B cell (primary cell): Measurements from ENCODE around the gene FXYD1. TPM values are rescaled to one million over a fixed set of nuclear protein-coding genes. Genes with fewer than 3 reads are reported as not detected.

Experiments used
- ATAC-seq: fragments of 200-7000 bp; cut with Tn5 transposase; one replicate; pipeline ENCODE4 v1.10.0; 2021; ENCODE audit warnings: low read depth, mild to moderate bottlenecking, moderate number of reproducible peaks, moderate library complexity
- CTCF ChIA-PET: fragments of 350-600 bp; sonication (Branson Sonifier 250); formaldehyde crosslinking; loops from one replicate; lab custom pipeline; 2021; ENCODE audit warnings: antibody characterized with exemption, inconsistent platforms; lab: Charles Lee
- POLR2A ChIA-PET: fragments of 350-600 bp; sonication (Branson Sonifier 250); formaldehyde crosslinking; loops from one replicate; lab custom pipeline; 2021; ENCODE audit warnings: antibody characterized with exemption; lab: Charles Lee
- DNase-seq: peaks from one replicate; pipeline ENCODE4 v3.0.0; 2013
- H2AFZ ChIP-seq: 2 replicates; pipeline ENCODE4 v1.6.1; 2012; ENCODE audit warnings: mild to moderate bottlenecking, low read depth, low read length; ENCODE audit not compliant: insufficient read depth, poor library complexity, severe bottlenecking
- H3K27ac ChIP-seq, 2 donors: 1 replicate in 1 of 2; 2 replicates in 1 of 2; pipeline ENCODE4 v1.5.1; 2012 to 2013; ENCODE audit warnings: low read length in 2 of 2, mild to moderate bottlenecking in 2 of 2, moderate library complexity in 1 of 2
- H3K27me3 ChIP-seq, 4 experiments: fragments of 200-600 bp in 1 of 4; sonication (generic) in 1 of 4; replicated peaks in 1 of 4; 1 replicate in 2 of 4; 2 replicates in 2 of 4; pipeline versions ENCODE4 v1.6.1 to v1.7.0; 2013 to 2016; ENCODE audit warnings: low read length in 3 of 4, mild to moderate bottlenecking in 2 of 4, mixed read lengths in 1 of 4, moderate library complexity in 1 of 4; ENCODE audit not compliant: insufficient read depth in 4 of 4, control insufficient read depth in 3 of 4; ENCODE audit errors: control extremely low read depth in 1 of 4
- H3K36me3 ChIP-seq, 2 experiments: replicated peaks in 1 of 2; 1 replicate in 1 of 2; 2 replicates in 1 of 2; pipeline versions ENCODE4 v1.6.1 to v1.7.1; 2013; ENCODE audit warnings: low read length in 1 of 2; ENCODE audit not compliant: insufficient read depth in 2 of 2, control insufficient read depth in 1 of 2; ENCODE audit errors: control extremely low read depth in 1 of 2, extremely low read depth in 1 of 2
- H3K4me1 ChIP-seq, 2 donors: fragments of 200-600 bp in 1 of 2; sonication (generic) in 1 of 2; 1 replicate in 1 of 2; 2 replicates in 1 of 2; pipeline versions ENCODE4 v1.5.1 to v1.6.1; 2013 to 2017; ENCODE audit warnings: low read length in 2 of 2; ENCODE audit not compliant: control insufficient read depth in 2 of 2, insufficient read depth in 2 of 2
- H3K4me2 ChIP-seq: replicated peaks from 2 replicates; pipeline ENCODE3; 2012; ENCODE audit warnings: mild to moderate bottlenecking, low read depth, low read length; ENCODE audit not compliant: poor library complexity, severe bottlenecking
- H3K4me3 ChIP-seq, 5 experiments: fragments of 200-600 bp in 1 of 5; sonication (generic) in 1 of 5; 1 replicate in 3 of 5; 2 replicates in 2 of 5; pipeline versions ENCODE4 v1.5.1 to v1.7.0; 2011 to 2016; ENCODE audit warnings: low read length in 4 of 5, mild to moderate bottlenecking in 4 of 5, low read depth in 2 of 5, control low read depth in 1 of 5, moderate library complexity in 1 of 5; ENCODE audit not compliant: insufficient read depth in 1 of 5; ENCODE audit errors: control extremely low read depth in 1 of 5, extremely low read depth in 1 of 5
- H3K79me2 ChIP-seq: fragments of 200-600 bp; sonication (generic); one replicate; pipeline ENCODE4 v1.6.0; 2016; ENCODE audit warnings: low read length; ENCODE audit not compliant: control insufficient read depth, insufficient read depth
- H3K9ac ChIP-seq: fragments of 200-600 bp; sonication (generic); 2 replicates; pipeline ENCODE4 v1.6.1; 2017; ENCODE audit warnings: mild to moderate bottlenecking, low read length, moderate library complexity
- H3K9me3 ChIP-seq, 3 donors: one replicate each; pipeline versions ENCODE4 v1.6.1 to v1.7.1; 2013; ENCODE audit warnings: low read length in 2 of 3; ENCODE audit not compliant: control insufficient read depth in 2 of 3, insufficient read depth in 1 of 3; ENCODE audit errors: control extremely low read depth in 1 of 3
- H4K20me1 ChIP-seq: 2 replicates; pipeline ENCODE4 v1.6.0; 2012; ENCODE audit warnings: mild to moderate bottlenecking, low read length; ENCODE audit not compliant: insufficient read depth, control insufficient read depth, poor library complexity, severe bottlenecking
- H3K27ac Mint-ChIP-seq: one replicate; pipeline ENCODE4 v1.8.0; 2021; ENCODE audit warnings: mixed read lengths
- H3K27me3 Mint-ChIP-seq: one replicate; pipeline ENCODE4 v1.8.0; 2021; ENCODE audit warnings: mixed read lengths
- H3K4me1 Mint-ChIP-seq: one replicate; pipeline ENCODE4 v1.8.0; 2021; ENCODE audit warnings: mixed read lengths
- H3K4me3 Mint-ChIP-seq: one replicate; pipeline ENCODE4 v1.8.0; 2021; ENCODE audit warnings: mixed read lengths
- H3K9me3 Mint-ChIP-seq: one replicate; pipeline ENCODE4 v1.8.0; 2022; ENCODE audit warnings: mixed read lengths; ENCODE audit not compliant: insufficient read depth
- CTCF ChIP-seq: fragments of 200-600 bp; IDR thresholded peaks from one replicate; pipeline ENCODE4 v1.8.0; 2022; ENCODE audit warnings: antibody characterized with exemption, mild to moderate bottlenecking
- EZH2 ChIP-seq: IDR thresholded peaks from 2 replicates; pipeline ENCODE4 v1.6.1; 2012; ENCODE audit warnings: borderline replicate concordance, low read depth, mild to moderate bottlenecking, moderate library complexity, low read length; ENCODE audit not compliant: insufficient read depth, poor library complexity, severe bottlenecking
- WGBS: methylation state at CpG from one replicate; pipeline ENCODE4 v1.1.5; 2013; ENCODE audit warnings: missing lambda C conversion rate; ENCODE audit not compliant: insufficient coverage; 5-methylcytosine and 5-hydroxymethylcytosine counted together
- intact Hi-C: fragments of 100-400 bp; cut with micrococcal nuclease; formaldehyde crosslinking; loops from one replicate; pipeline ENCODE4 v1.10.0; 2022
- polyA plus RNA-seq: library from polyadenylated mRNA; depleted of rRNA; stranded (reverse); fragments of >200 nt; gene quantifications from 2 replicates; pipeline ENCODE4 v1.2.3, GENCODE V29; 2012
- total RNA-seq, 2 donors: library from RNA; stranded (reverse); fragments of 120-200 nt in 1 of 2; gene quantifications; 1 replicate in 1 of 2; 2 replicates in 1 of 2; pipeline versions ENCODE4 v1.2.3 to v1.2.4, GENCODE V29; 2013 to 2022

The FXYD1 gene
- total and polyA plus RNA-seq, 2 donors (not counting 1 experiment from before 2014, with no cell fraction given) = 3.1 to 4.7 TPM

- Histone ChIP-seq H3K4me2 (peak within 1 kb of the TSS; percentile 100), H3K79me2 (peaks cover 52% of the 10 kb centered on the region), H3K4me1 (peaks cover 20 to 25% of the 10 kb centered on the region in 2 donors), H3K27me3 (peaks cover 0 to 3% (median 0%) of the 10 kb centered on the region in 4 experiments), H2AFZ (peak within 1 kb of the TSS; percentile 90), H3K4me3 (peak within 1 kb of the TSS; percentile 51 to 93 (median 90)), H3K27ac (peak within 1 kb of the TSS; percentile 43 to 85), H4K20me1 (peaks cover 33% of the 10 kb centered on the region), H3K9ac (peak within 1 kb of the TSS; percentile 77), H3K9me3 (no peaks in the 10 kb centered on the region), H3K36me3 (peaks cover 10 to 33% of the 10 kb centered on the region in 2 experiments)
- TF ChIP-seq EZH2 (no peak), CTCF (no peak)
- Mint-ChIP-seq H3K27ac (peak within 1 kb of the TSS; percentile 97), H3K4me3 (peak within 1 kb of the TSS; percentile 100), H3K4me1 (peaks cover 49% of the 10 kb centered on the region), H3K9me3 (no peaks in the 10 kb centered on the region), H3K27me3 (no peaks in the 10 kb centered on the region)
- under 1% methylated on average over 35 of the region's 49 CpGs for WGBS
- CTCF ChIA-PET = interaction anchor here (0.6 to 6.6 kb wide), 25 partner anchors 8 to 329 kb away, joined by 3 to 77 read pairs (median 5); partner anchors contain the start of genes FXYD7, LGI4 and USF2
- ATAC-seq (peak; percentile 72), DNase-seq (peak; percentile 64)
- intact Hi-C loops = loop anchor here (2.0 to 10.0 kb wide), 4 partner anchors 52 to 310 kb away; partner anchors contain the start of gene LSR
- POLR2A ChIA-PET = interaction anchor here (0.6 to 2.3 kb wide), 15 partner anchors 8 to 92 kb away, joined by 3 to 18 read pairs (median 5); partner anchors contain the start of gene FXYD7
These were observed 16.1 kb downstream of the FXYD1 start, which contains the start of gene FXYD5 for GRCh38 chr19:35154525-35155406. Gene FXYD5 (plus strand): TSS chr19:35154735. CDS start chr19:35155551, 816 bp downstream.
